H9 (cell line): ENCODE data around the gene DQX1. TPM values are rescaled to one million over a fixed set of nuclear protein-coding genes. Genes with fewer than 3 reads are reported as not detected.

Source experiments
- DNase-seq: peaks from one replicate; pipeline ENCODE4 v3.0.0-alpha.2; 2017
- H2AFZ ChIP-seq: one replicate; pipeline ENCODE4 v1.6.1; 2013; ENCODE audit warnings: mild to moderate bottlenecking, low read length, control low read depth, moderate library complexity
- H2AK5ac ChIP-seq: 2 replicates; pipeline ENCODE4 v1.6.1; 2013; ENCODE audit warnings: low read length, control low read depth, mixed read lengths; ENCODE audit not compliant: insufficient read length
- H2BK120ac ChIP-seq: one replicate; pipeline ENCODE4 v1.6.1; 2013; ENCODE audit warnings: low read depth, mild to moderate bottlenecking, low read length, control low read depth, inconsistent platforms; ENCODE audit not compliant: poor library complexity, severe bottlenecking
- H2BK12ac ChIP-seq: 2 replicates; pipeline ENCODE4 v1.6.1; 2013; ENCODE audit warnings: low read length, control low read depth, mixed read lengths, low read depth; ENCODE audit not compliant: insufficient read length
- H2BK15ac ChIP-seq: 2 replicates; pipeline ENCODE4 v1.6.1; 2013; ENCODE audit warnings: low read depth, low read length, control low read depth
- H2BK20ac ChIP-seq: one replicate; pipeline ENCODE4 v1.6.1; 2013; ENCODE audit warnings: low read depth, mild to moderate bottlenecking, low read length, control low read depth, inconsistent platforms; ENCODE audit not compliant: poor library complexity, severe bottlenecking
- H2BK5ac ChIP-seq: 2 replicates; pipeline ENCODE4 v1.6.1; 2013; ENCODE audit warnings: low read length, control low read depth, mixed read lengths; ENCODE audit not compliant: insufficient read length
- H3K14ac ChIP-seq: 2 replicates; pipeline ENCODE4 v1.6.1; 2013; ENCODE audit warnings: low read length, control low read depth; ENCODE audit not compliant: insufficient read depth
- H3K18ac ChIP-seq: 2 replicates; pipeline ENCODE4 v1.6.1; 2013; ENCODE audit warnings: low read depth, mild to moderate bottlenecking, mixed read lengths, low read length, control low read depth; ENCODE audit not compliant: insufficient read length
- H3K23ac ChIP-seq: 2 replicates; pipeline ENCODE4 v1.6.1; 2013; ENCODE audit warnings: low read length, control low read depth, mixed read lengths, low read depth; ENCODE audit not compliant: insufficient read length
- H3K23me2 ChIP-seq: 2 replicates; pipeline ENCODE4 v1.6.1; 2013; ENCODE audit warnings: low read depth, mild to moderate bottlenecking, mixed read lengths, low read length, control low read depth; ENCODE audit not compliant: insufficient read length, poor library complexity, severe bottlenecking
- H3K27ac ChIP-seq: 2 replicates; pipeline ENCODE4 v1.5.1; 2013; ENCODE audit warnings: low read length, control low read depth, mixed read lengths, low read depth; ENCODE audit not compliant: insufficient read length
- H3K27me3 ChIP-seq: 2 replicates; pipeline ENCODE4 v1.6.1; 2013; ENCODE audit warnings: low read length, control low read depth, inconsistent platforms; ENCODE audit not compliant: insufficient read depth
- H3K4ac ChIP-seq: 2 replicates; pipeline ENCODE4 v1.6.1; 2013; ENCODE audit warnings: low read depth, mild to moderate bottlenecking, control low read depth, inconsistent platforms, low read length, moderate library complexity
- H3K4me1 ChIP-seq: 2 replicates; pipeline ENCODE4 v1.6.1; 2013; ENCODE audit warnings: low read length, control low read depth, inconsistent platforms; ENCODE audit not compliant: insufficient read depth
- H3K4me2 ChIP-seq: 2 replicates; pipeline ENCODE4 v1.6.1; 2013; ENCODE audit warnings: low read length, control low read depth, mixed read lengths; ENCODE audit not compliant: insufficient read length, insufficient read depth
- H3K56ac ChIP-seq: 2 replicates; pipeline ENCODE4 v1.6.1; 2013; ENCODE audit warnings: low read depth, mild to moderate bottlenecking, mixed read lengths, low read length, control low read depth; ENCODE audit not compliant: insufficient read length
- H3K79me1 ChIP-seq: 2 replicates; pipeline ENCODE4 v1.6.1; 2013; ENCODE audit warnings: low read depth, mild to moderate bottlenecking, moderate library complexity, low read length, control low read depth, inconsistent platforms; ENCODE audit not compliant: insufficient read depth, poor library complexity, severe bottlenecking
- H3K79me2 ChIP-seq: 2 replicates; pipeline ENCODE4 v1.6.1; 2013; ENCODE audit warnings: low read length, control low read depth, inconsistent platforms; ENCODE audit not compliant: insufficient read depth
- H3K9ac ChIP-seq: 2 replicates; pipeline ENCODE4 v1.6.1; 2013; ENCODE audit warnings: low read length, control low read depth, mixed read lengths; ENCODE audit not compliant: insufficient read length; ENCODE audit errors: extremely low read depth
- H3K9me3 ChIP-seq: one replicate; pipeline ENCODE4 v1.6.1; 2013; ENCODE audit warnings: low read depth, low read length, inconsistent platforms; ENCODE audit not compliant: control insufficient read depth
- H3T11ph ChIP-seq: one replicate; pipeline ENCODE4 v1.6.1; 2013; ENCODE audit warnings: mild to moderate bottlenecking, low read length, control low read depth, inconsistent platforms
- H4K20me1 ChIP-seq: one replicate; pipeline ENCODE4 v1.6.1; 2013; ENCODE audit not compliant: control insufficient read depth, insufficient read length, insufficient read depth
- H4K5ac ChIP-seq: 2 replicates; pipeline ENCODE4 v1.6.1; 2013; ENCODE audit warnings: low read depth, mild to moderate bottlenecking, mixed read lengths, low read length, control low read depth; ENCODE audit not compliant: insufficient read length
- H4K8ac ChIP-seq: replicated peaks from 2 replicates; pipeline ENCODE4 v1.6.1; 2013; ENCODE audit warnings: low read length, control low read depth, mixed read lengths, low read depth; ENCODE audit not compliant: insufficient read length
- H4K91ac ChIP-seq: 2 replicates; pipeline ENCODE4 v1.6.1; 2013; ENCODE audit warnings: low read depth, mild to moderate bottlenecking, moderate library complexity, mixed read lengths, low read length, control low read depth; ENCODE audit not compliant: insufficient read length
- H3K27ac Mint-ChIP-seq, 3 experiments: 2 replicates in 2 of 3; 3 replicates in 1 of 3; pipeline ENCODE4 v1.8.0; 2020 to 2021; ENCODE audit warnings: mixed read lengths in 3 of 3, mild to moderate bottlenecking in 1 of 3, moderate library complexity in 1 of 3
- H3K27me3 Mint-ChIP-seq: 2 replicates; pipeline ENCODE4 v1.8.0; 2021; ENCODE audit warnings: low read depth, mild to moderate bottlenecking, moderate library complexity, mixed read lengths
- H3K36me3 Mint-ChIP-seq, 3 experiments: 2 replicates in 2 of 3; 3 replicates in 1 of 3; pipeline ENCODE4 v1.8.0; 2020 to 2021; ENCODE audit warnings: low read depth in 3 of 3, mixed read lengths in 3 of 3; ENCODE audit not compliant: insufficient read depth in 1 of 3
- H3K4me1 Mint-ChIP-seq, 2 experiments: 2 replicates each; pipeline ENCODE4 v1.8.0; 2020; ENCODE audit warnings: mixed read lengths in 2 of 2
- H3K4me3 Mint-ChIP-seq, 2 experiments: 2 replicates in 1 of 2; 3 replicates in 1 of 2; pipeline ENCODE4 v1.8.0; 2020 to 2021; ENCODE audit warnings: mild to moderate bottlenecking in 2 of 2, mixed read lengths in 2 of 2, moderate library complexity in 1 of 2
- H3K9me3 Mint-ChIP-seq, 2 experiments: 2 replicates in 1 of 2; 3 replicates in 1 of 2; pipeline ENCODE4 v1.8.0; 2020; ENCODE audit warnings: mild to moderate bottlenecking in 2 of 2, mixed read lengths in 2 of 2, moderate library complexity in 1 of 2
- CTCF ChIP-seq: fragments of 200-600 bp; sonication (generic); conservative IDR thresholded peaks from 3 replicates; pipeline ENCODE4 v1.8.0; 2021; ENCODE audit warnings: antibody characterized with exemption, mild to moderate bottlenecking
- WGBS: extraction: QIAGEN DNeasy Blood & Tissue Kit; methylation state at CpG from one replicate; pipeline ENCODE4 v1.1.7; 2013; ENCODE audit warnings: missing lambda C conversion rate, low lambda C conversion rate, mixed read lengths; ENCODE audit not compliant: insufficient read length; ENCODE audit errors: extremely low coverage; 5-methylcytosine and 5-hydroxymethylcytosine counted together
- total RNA-seq: library from RNA; stranded (reverse); gene quantifications from 2 replicates; pipeline ENCODE4 v1.2.1, GENCODE V29; 2021

Gene DQX1
- total RNA-seq, 1 experiment from 2014 or later: 0.98 TPM

- peak; percentile 63 for DNase-seq
- Histone ChIP-seq H3K56ac (no peak overlapping the region), H3K79me1 (no peaks in the 10 kb centered on the region), H2AFZ (no peak overlapping the region), H3K27ac (no peak overlapping the region), H3K4ac (no peak overlapping the region), H3K9ac (no peak overlapping the region), H3K79me2 (no peaks in the 10 kb centered on the region), H3K23me2 (peaks cover 8% of the 10 kb centered on the region), H2BK5ac (no peak overlapping the region), H3K27me3 (no peaks in the 10 kb centered on the region), H2BK120ac (no peak overlapping the region), H4K8ac (no peak overlapping the region), H3T11ph (no peak overlapping the region), H4K20me1 (no peaks in the 10 kb centered on the region), H3K18ac (no peak overlapping the region), H2BK20ac (no peak overlapping the region), H2AK5ac (no peak overlapping the region), H2BK15ac (no peak overlapping the region), H3K23ac (no peak overlapping the region), H4K91ac (no peak overlapping the region), H3K4me1 (no peaks in the 10 kb centered on the region), H3K9me3 (no peaks in the 10 kb centered on the region), H4K5ac (no peak overlapping the region), H2BK12ac (no peak overlapping the region), H3K14ac (no peak overlapping the region), H3K4me2 (no peak overlapping the region)
- H3K9me3 Mint-ChIP-seq: no peaks in the 10 kb centered on the region; a peak in 1 of 5 replicates
- peak overlapping the region in 1 of 2 experiments; percentile 23; a peak in 1 of 5 replicates for H3K4me3 Mint-ChIP-seq
- H3K27me3 Mint-ChIP-seq: peaks cover 3% of the 10 kb centered on the region
- H3K36me3 Mint-ChIP-seq: peaks cover 13 to 35% (median 23%) of the 10 kb centered on the region in 3 experiments
- peak; percentile 59 for TF ChIP-seq CTCF
- no CpG with 5 or more reads among the region's 5 CpGs for WGBS
- H3K4me1 Mint-ChIP-seq: peaks cover 11 to 12% of the 10 kb centered on the region in 2 experiments
- no peak overlapping the region for H3K27ac Mint-ChIP-seq
Observed at GRCh38 chr2:74474899-74475298, 51.1 kb downstream of the DQX1 start.
